Measurements from ENCODE around the gene HOXC10.

HOXC10 gene

DNA sequence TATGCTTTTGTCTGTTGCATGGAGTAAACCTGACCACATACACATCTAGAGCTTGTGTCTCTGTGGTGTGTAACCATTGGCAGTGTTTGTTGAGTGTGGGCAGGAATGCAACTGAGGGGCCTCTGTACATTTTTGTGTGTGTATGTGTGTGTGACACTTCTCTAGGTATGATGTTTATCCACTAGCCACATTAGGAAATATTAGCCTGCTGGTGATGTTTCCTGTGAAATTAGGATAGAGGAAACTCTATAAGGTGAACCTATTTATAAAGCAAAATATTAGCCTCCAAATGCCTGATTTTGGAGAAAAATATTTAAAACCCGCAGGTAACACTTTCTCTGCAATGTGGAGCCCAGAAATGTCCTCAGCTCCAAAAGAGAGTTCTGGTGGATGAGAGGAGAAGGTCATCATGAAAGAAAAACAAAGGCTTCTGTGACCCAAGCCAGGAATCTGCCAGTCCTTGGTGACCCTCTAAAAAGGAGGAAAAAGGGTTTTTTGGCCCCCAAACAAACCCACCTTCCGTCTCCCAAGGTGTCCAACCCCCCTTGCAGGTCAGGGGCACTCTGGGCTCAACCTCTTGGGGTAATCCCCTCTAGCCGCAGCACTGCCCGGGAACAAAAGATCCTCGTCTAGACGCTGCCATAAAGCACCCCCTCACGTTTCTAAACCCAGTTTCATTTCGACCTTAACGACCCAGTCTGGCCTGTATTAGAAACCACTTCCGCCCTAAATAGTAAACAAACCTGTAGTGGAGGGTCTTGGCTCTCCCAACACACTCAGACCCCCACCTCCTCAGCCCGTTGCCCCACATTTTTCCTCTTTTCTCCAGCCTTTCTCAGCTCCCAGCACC is 7.1 kb upstream of the HOXC10 start:
- no peak for DNase-seq (ENCODE audit: low read depth)

DNA sequence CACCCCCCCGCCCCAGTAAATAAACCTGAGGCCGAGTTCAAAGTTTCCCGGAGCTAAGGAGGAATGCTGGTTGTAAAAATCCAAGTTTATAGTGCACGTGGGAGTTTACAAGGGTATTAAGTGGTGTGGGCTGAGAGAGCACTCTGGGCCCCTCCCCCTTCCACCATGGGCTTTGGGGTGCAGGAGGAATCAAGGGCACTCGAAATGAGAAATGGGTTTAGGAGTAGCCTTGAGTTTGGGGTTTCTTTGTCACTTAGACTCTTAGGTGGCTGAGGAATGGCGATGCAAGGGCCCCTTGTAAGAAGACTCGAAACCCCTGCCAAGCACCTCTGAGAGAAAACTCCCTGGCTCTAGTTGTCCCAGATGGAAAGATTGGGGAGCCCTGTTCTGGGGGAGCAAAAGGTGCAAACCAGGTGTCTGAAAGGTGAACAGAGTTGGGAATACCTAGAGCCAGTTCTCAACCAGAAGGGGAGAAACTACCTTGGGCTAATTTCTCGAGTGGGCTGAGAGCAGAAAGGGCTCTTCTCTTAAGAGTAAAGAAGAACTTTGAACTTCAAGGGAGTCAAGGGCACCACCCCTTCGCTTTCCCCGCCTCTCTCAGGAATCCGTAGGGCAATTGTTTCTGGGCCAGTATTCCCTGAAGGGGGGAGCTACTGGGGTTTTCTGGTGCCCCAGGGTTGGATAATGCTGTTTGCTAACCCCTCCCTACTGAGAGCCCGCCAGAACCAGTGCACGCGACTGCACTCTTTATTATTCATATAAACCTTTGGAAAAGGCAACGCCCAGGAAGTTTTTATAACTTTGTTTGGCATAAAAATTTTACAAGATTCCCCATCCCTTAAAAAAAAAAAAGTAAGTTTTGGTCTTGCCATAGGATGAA is 6.2 kb upstream of the HOXC10 start:
- no peak for DNase-seq (ENCODE audit: low read depth)

DNA sequence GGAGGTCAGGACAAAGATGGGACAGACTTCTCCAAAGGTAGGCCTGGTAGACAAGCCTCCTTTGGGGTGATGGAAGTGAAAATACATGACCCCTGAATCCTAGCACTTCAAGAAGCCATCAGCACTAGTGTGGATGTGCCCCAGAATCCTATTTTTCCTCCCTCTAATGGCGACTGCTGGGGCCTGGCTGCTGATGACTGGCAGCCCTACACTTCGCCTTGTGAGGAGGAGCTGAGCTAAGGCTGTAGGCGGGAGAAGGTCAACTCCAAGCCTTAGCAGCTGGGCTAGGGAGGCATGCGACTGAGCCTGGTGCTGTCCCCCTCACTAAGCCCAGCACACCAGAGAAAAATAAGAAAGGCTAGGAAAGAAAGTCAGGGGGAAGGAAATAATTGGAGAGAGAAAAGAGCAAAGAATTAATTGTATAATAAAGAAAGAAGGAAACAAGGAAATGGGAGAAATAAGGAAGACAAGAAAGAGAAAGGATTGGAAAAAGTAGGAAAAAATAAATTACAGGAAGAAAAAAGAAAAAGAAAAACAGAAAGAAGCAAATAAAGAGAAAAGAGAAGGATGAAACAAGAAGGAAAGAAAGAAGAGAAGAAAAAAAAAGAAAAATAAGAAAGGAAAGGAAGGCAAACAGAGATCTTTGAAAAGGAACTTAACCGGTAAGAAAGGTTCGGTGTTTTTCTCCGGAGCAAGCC is 4.7 kb upstream of the HOXC10 start:
- DNase-seq (ENCODE audit: low read depth) = no peak

DNA sequence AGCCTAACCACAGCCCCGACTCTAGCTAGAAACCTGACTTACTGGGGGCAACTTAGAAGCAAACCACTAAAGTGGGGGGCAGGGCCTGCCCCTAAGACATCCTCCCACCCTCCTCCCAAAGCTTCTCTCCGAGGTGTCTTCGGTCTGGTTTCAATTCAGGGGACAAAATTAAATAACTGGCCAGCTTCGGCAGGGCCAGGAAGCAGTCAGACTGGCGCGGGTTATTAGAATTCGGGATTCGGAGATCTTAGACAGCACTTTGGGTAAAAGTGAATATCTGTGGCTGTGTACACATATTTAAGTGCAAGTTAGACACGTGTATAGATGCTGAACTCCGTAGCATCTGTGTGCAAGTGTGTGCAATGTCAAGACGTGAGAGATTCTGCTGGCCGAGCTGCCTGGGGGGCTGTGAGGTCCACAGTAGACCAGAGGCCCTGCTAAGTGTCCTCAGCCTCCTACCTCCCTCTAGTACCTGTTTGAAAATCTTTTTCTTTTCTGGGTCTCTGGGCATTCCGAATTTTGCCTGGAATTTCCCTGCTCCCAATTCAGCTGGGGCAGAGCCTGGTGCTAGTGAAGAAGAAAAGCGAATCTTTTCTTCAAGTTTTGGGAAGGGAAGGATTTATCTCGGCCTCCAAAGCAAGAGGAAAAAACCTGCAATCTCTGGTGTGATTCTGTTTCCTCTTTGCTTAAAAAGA is 4.0 kb upstream of the HOXC10 start:
- DNase-seq (ENCODE audit: low read depth) = no peak

DNA sequence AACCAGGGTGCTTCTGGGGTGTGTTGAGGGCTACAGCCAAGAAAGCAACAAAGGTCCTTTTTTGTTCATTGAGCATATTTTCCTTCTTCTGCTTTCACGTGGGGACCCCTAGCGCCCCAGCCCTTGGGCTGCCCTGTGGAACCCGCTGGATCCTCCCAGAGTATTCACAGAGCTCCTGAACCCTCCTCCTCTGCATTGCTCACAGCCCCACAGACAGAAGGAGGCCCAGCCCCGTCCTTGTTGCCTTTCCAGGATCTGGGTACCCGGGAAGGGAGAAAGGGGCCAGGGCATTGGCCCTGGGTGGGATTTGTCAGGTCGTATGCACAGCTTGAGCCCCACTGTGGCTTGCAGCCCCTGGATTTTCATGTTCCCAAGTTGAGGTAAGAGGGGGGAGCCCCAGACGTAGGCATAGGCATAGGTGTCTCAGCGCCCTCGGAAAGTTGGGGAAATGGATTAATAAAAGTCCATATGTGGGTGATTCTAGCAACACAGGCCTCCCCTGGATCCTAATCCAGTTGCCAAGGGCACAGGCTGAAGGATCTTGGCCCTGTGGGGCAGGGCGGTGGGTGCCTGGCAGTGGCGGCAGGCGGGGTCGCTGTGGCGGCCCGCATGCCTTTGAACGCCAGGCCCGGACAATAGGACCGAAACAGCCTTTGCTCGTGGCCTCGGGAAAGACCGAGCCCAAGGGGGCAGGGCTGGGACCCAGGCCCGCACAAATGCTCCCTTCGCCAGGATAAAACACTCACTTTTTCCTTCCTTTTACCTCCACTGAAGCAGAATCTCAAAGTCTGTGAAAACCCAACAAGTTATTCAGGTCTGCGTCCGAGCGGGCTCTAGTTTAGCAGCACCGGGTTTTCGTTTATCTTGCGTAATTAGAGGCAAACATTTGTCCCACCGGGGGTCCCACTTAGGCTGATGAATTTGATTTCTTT is 3.0 kb upstream of the HOXC10 start:
- DNase-seq (ENCODE audit: low read depth) = no peak

DNA sequence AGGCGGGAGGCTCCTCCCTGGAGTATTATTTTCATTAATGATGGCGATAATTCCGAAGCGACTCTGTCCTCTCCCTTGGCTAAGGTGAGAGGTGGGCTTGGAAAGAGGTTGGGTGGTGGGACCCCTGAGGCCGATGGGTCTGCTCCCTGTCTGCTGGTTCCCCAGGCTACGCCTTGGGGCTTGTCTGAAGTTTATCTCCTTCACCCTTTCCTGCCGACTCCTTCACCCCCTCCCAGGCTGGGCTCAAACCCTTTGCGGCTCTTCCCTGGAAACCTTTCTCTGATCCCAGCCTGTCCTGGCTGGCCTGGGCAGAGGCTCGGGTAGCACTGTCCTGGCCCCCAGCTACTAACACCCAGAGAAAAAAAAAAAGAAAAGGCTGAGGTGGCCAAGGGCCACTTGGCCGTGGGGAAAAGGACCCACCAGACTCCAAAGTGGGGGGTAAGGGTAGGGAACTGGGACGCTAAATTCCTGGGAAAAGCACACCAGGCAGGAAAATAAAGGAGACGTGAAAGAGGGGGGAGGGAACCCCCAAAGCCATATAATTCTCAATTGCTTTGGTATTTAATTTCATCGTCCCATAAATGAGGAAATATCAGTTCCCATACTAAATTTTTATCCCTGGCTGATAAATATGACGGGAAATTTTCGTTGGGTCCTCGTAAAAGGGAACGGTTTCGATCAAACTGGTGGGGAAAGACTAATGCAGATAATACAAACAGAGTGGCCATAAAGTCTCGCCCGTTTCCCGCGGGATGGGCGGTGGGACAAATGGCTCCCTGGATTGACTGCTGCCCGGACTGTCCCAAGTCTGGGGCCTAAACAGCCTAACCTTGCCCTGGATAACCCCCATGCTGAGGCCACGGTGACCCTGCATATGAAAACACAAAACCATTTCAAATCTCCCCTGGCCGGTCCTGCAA is 2.0 kb upstream of the HOXC10 start:
- no peak for DNase-seq (ENCODE audit: low read depth)

DNA sequence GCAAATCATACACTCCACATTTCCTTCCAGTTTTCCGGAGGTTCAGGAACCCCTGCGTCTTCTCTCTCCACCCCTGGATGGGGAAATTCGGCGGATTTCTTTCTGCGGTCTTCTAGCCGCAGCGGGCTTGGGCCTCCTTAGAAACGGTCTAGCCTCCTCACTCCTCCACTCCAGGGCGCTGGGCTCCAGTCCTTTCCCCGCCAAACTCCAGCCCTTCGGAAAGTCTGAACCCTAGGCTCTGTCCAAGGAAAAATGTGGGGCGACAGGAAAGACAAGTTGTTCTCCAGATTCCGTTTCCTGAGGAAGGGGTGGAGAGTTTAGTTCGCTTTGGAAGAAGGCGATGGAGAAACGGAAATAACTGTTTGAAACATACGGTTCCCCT is 1.4 kb upstream of the HOXC10 start:
- no peak for DNase-seq (ENCODE audit: low read depth)

DNA sequence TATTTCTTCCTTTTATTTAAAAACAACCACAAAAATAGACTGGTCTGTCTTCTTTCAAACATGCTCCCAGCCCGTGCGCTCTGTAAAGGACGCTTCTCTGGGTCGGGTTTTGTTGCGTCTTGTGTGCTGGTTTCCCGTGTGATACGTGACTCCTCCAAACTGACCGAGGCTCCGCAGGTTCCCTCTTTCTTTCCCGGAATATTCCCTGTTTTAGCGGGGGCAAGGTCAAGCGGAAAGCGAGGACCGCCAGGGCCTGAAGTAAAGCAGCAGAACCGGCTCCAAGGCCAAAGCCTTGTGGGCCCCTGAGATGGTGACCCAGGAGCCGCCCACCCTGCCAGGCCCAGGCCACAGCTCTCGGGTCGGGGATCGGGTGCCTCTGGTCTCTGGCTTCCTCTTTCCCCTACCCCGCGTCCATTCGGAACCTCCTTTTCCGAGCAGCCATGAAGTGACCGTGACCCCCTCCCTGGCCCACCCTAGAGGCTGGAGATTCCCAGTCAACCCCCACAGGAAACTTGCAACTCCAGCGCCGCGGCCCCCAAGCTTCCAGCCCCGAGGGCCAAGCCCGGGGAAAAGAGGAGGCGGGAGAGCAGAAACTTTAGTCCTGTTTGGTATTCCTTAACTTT is 885 bp upstream of the HOXC10 start:
- no peak for DNase-seq (ENCODE audit: low read depth)

DNA sequence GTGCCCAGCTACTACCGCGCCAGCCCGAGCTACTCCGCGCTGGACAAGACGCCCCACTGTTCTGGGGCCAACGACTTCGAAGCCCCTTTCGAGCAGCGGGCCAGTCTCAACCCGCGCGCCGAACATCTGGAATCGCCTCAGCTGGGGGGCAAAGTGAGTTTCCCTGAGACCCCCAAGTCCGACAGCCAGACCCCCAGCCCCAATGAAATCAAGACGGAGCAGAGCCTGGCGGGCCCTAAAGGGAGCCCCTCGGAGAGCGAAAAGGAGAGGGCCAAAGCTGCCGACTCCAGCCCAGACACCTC is 697 bp downstream of the HOXC10 start:
- DNase-seq (ENCODE audit: low read depth) = no peak

DNA sequence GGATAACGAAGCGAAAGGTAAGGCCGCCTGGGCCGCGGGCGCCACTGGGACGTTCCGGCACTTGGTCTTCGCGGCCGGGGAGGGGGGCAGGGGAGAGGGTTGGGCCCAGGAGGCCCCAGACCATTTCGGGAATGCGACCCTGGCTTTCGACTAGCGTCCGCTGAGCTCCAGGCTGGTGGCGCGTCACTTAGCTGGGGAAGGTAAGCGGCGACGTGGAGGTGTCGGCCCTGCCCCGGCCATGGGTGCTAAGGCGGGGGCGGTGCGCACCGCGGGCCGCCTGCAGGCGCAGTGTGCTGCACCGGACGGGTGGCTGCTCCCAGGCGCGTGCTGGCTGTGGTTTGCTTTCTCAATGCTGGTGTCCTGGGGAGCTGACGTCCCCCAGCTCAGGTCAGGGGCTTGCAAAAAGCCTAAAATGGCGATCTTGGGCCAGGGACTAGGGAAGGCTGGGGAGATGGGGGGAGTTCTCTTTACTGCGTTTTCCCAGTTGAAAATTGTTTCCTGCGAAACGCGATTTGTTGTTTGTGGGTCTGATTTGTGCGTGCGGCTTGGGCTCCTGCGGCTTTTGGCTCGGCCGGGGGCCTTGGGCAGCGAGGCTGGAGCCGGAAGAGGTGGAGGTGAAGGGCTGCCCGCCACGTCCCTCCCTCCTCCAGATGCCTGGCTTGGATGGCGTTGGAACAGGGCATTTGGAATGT is 1.2 kb downstream of the HOXC10 start:
- no peak for DNase-seq (ENCODE audit: low read depth)

DNA sequence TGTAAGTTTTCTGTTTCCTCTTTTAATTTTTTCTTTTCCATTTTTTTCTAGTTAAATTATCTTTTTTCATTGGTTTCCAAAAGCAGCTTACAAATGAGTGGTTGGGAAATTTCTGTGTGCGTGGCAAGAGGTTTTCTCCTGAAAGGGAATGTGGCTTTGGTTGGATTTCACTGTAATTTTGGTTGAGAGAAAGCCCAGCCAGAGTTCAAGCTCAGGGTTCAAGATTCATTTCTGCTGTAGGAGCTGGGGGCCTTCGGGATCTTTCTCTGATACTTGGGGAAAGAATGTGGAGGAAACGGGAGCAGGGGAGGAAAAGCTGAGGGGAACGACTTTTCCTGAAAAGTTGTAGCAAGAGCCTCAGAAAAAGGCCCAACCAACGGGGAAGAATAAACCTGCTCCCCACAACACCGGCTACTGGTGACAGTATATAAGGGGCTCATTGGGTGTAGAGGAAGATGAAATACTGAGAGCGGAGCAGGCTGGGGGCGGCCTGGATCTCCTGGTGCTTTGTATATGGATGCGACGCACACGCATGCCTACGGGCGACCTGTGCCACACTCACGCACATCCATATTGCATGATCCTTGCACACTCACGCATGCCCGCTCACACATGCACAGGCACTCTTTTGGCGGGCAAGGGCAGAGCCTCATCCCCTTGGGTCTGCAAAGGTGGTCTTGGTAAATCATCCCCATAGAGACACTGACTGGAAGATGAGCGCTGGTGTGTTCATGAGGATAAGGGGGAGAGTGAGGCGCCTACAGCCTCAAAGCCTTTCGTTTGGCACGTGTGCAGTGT is 1.9 kb downstream of the HOXC10 start:
- DNase-seq (ENCODE audit: low read depth) = no peak

DNA sequence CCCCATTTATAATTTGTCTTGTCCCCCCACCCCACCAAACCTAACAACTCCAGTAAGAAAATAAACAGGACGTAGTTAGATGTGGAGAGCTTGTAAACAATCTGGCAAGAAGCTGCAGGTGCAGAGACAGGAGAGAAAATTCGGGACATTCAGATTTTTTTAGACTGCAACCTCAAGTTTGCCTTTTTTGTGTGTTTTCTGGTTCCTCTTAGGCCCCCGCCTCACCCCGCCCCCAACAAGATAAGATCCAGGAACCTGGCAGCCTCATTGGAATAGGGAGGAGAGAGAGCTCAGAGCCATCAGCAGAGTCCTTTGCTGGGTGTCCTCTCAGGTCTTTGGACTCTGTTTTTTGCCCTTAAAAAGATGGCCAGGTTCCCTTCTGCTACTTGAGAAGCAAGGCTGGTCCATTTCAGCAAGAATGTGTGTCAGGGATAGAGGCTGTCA is 2.9 kb downstream of the HOXC10 start:
- DNase-seq (ENCODE audit: low read depth) = no peak

DNA sequence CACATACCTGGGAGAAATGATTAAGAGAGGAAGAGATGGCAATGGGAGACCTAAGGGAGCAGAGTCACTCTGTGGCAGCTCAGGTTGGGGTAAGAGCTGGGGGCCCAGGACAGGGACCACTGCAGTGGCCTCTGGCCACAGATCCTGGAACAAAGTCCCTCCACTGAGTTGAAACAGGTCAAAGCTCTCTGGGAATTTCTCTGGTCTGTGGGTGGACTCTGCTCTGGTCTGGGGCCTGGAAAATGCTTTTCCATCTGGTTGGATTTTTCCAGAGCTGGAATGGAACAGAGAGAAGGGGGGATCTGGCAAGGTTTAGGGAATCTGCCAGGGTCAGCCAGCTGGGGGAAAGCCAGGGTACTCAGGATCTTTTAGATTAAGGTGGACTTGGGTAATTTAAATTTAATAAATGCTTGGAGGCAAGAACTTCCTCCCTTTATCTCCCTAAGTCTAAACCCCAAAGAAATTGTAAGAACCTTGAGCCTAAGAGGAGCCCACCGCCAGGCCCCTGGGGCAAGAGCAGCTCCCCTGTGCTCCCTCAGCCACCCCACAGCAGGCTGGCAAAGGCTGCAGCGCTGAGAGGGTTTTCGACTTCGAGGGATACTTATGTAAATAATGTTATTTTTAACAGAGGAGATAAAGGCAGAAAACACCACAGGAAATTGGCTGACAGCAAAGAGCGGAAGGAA is 3.7 kb downstream of the HOXC10 start:
- DNase-seq (ENCODE audit: low read depth) = no peak

DNA sequence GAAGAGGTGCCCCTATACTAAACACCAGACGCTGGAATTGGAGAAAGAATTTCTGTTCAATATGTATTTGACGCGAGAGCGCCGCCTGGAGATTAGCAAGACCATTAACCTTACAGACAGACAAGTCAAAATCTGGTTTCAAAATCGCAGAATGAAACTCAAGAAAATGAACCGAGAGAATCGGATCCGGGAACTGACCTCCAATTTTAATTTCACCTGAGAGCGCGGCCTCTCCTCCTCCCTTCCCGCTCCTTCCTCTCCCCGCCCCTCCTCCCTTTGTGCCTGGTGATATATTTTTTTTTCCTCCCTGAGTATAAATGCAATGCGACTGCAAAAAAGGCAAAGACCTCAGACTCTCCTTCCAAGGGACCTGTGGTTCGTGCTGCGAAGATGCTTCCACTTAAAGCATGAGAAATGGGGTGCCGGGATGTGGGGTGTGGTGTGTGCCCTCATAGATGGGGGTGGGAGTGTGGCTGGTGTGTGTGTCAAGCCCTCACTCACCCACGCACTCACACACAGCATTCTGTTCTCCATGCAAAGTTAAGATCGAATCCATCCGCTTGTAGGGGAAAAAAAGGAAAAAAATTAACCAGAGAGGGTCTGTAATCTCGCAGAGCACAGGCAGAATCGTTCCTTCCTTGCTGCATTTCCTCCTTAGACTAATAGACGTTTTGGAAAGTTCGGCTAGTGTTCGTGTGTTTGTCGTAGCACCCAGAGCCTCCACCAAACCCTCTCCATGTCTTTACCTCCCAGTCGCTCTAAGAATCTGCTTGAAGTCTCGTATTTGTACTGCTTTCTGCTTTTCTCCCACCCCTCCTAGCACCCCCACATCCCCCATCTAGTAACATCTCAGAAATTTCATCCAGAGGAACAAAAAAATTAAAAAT is 4.5 kb downstream of the HOXC10 start:
- DNase-seq (ENCODE audit: low read depth) = no peak

DNA sequence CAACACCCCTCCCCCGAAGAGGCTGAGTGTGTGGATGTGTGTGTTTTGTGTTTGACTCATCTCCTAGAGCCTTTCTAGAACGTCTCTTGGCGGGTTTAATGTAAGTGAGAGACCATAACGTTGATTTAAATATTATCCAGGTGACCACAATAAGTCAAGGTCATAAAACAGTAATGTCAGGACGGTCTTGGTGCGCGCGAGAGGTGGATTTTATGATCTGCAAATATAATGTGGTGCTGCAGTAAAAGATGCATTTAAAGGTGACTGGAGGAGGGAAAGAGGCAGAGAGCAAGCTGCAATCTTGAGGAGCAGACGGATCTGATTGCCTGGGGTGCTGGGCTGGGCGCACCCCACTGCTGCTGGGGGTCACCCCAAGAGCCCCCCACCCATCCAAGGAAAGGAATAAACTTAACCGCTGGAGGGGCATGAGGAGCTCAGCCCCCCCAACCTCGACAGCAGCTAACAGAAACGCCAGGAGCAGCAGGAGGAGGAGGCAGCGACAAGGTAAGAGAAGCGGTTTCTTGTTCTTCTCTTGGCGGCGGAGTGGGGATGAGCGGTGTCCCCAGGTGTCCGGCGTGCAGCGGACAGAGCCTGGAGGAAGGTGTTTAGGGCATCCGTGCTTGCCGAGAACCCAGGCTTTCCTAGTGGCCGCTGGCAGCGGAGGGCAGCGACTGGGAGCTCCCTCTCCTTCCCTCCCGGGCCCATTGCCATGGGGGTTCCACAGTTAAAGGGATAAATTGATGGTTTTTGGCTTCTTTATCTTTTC is 5.5 kb downstream of the HOXC10 start:
- DNase-seq (ENCODE audit: low read depth) = no peak

DNA sequence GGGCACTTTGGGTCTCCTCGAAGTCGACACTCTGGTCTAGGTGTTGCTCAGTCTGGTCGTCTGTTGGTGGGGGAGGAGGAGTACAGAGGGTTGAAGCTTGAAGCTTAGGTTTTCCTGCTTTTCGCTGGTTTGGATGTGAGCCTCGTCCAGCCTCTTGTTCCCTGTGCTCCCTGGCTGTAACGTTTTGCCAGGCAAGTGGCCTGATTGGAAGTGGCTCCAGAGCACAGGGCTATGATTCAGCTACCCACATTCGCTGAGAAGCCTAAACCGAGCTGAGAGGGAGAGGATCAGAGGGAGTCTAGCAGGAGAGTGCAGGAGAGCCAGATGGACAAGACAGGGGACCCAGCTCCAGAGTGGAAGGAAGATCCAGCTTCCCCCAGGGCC is 6.1 kb downstream of the HOXC10 start:
- no peak for DNase-seq (ENCODE audit: low read depth)
